ENCODE measurements around the gene KLHL21. TPM values are rescaled to one million over a fixed set of nuclear protein-coding genes. Genes with fewer than 3 reads are reported as not detected.

Gene KLHL21
- total RNA-seq, 1 experiment from 2014 or later = 12.2 TPM

DNA sequence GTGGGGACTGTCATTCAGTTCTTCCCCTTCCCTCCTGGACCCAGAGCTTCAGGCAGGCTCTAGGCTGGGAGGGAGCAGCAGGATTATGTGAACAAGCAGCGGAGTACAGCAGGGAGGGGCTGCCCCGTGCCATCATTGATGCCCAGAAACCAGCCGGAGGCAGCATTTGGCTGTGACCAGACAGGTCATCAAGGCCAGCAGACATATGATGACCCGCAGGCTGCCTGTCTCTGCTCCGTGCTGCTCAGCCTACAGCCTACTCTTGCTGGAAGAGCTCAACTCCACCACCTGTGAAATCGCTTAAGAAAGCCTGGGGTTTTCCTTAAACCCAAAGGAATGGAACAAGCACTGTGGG lies 4.9 kb downstream of the KLHL21 start:
- Histone ChIP-seq H4K20me1 (ENCODE audit: insufficient read depth, low read depth, low read length) (0 out of 2 replicates have a peak, but pooled peaks cover 3% of the 10 kb centered on the region), H3K79me2 (ENCODE audit: low read length) (peaks cover 29% of the 10 kb centered on the region), H3K27me3 (ENCODE audit: low read length) (no peaks in the 10 kb centered on the region), H3K4me1 (ENCODE audit: low read length) (peaks cover 25% of the 10 kb centered on the region), H3K9me3 (ENCODE audit: low read length) (no peaks in the 10 kb centered on the region), H3K9ac (ENCODE audit: low read length) (no peak overlapping the region), H3K4me3 (ENCODE audit: low read length) (no peak overlapping the region), H3K9me2 (replicated peaks; ENCODE audit: insufficient read depth, low read length) (no peaks in the 10 kb centered on the region), H3K36me3 (ENCODE audit: insufficient read depth, low read length) (peaks cover 3% of the 10 kb centered on the region; the same call in 1 of the 2 replicates), H3K27ac (ENCODE audit: low read length) (no peak overlapping the region), H2AFZ (ENCODE audit: low read length) (no peak overlapping the region), H3K4me2 (ENCODE audit: low read depth, low read length, poor library complexity, severe bottlenecking) (no peak overlapping the region)
- no peak for DNase-seq

DNA sequence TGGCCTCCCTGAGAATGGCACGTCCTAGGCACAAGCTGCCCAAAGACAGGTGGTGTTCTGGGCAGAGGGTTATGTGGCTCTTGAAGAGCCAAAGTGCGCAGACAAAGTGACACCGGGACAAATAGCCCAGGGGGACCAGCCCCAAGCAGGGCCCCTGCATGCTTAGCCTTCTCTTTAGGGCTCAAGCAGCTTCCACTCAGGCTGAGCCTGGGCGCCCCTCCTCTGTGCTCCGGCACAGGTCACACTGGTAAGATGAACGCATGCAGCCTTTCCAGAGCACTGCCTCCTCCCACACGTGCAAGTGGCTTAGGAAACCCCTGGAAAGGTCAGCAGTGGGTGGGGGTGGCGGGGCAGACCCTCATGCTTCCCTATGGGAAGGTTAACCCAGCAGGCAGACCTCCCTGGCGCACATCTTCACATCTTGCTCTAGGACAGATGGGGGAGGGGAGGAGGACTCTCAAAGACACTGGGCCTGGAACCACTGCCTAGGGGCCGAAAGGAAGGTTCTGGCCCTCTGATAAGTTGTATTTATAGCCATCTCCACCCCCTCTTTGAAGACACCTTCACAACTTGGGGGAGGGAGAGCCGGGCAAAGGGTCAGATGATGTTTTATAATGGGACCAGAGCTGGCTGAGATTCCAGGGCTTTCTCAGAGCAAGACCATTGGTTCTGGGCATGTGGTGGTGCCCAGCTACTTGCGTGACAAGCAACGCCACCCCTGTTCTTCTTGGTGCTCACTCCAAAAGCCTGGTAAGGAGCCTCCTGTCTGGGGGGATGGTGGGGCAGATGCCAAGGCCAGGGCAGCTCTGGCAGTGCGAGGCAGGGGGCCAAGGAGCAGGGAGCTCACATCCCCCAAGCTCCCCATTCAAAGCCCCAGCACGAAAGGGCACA lies 5.5 kb downstream of the KLHL21 start:
- Histone ChIP-seq H3K79me2 (ENCODE audit: low read length) (peaks cover 29% of the 10 kb centered on the region), H3K4me2 (ENCODE audit: low read depth, low read length, poor library complexity, severe bottlenecking) (no peak overlapping the region), H3K9ac (ENCODE audit: low read length) (no peak overlapping the region), H3K4me1 (ENCODE audit: low read length) (peaks cover 20% of the 10 kb centered on the region), H2AFZ (ENCODE audit: low read length) (no peak overlapping the region), H3K27me3 (ENCODE audit: low read length) (no peaks in the 10 kb centered on the region), H4K20me1 (ENCODE audit: insufficient read depth, low read depth, low read length) (0 out of 2 replicates have a peak, but pooled peaks cover 3% of the 10 kb centered on the region), H3K36me3 (ENCODE audit: insufficient read depth, low read length) (peaks cover 3% of the 10 kb centered on the region; the same call in 1 of the 2 replicates), H3K4me3 (ENCODE audit: low read length) (no peak overlapping the region), H3K9me2 (replicated peaks; ENCODE audit: insufficient read depth, low read length) (no peaks in the 10 kb centered on the region), H3K27ac (ENCODE audit: low read length) (no peak overlapping the region), H3K9me3 (ENCODE audit: low read length) (no peaks in the 10 kb centered on the region)
- DNase-seq = no peak

DNA sequence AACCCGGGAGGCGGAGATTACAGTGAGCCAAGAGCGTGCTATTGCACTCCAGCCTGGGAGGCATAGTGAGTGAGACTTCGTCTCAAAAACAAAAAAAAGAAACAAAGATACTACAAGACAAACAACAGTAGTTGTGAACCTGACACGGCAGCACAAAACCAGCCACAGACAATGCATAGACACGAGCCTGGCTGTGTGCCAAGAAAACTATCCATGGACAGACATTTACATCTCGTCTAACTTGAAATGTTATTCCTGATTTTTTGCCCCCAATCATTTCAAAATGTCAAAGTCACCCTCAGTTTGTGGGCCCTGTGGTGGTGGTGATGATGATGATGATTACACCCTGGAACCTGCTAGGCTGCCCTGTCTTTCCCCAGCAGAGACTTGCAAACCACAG lies 6.3 kb downstream of the KLHL21 start:
- no peak overlapping the region for H3K27ac ChIP-seq (ENCODE audit: low read length)
- 0 out of 2 replicates have a peak, but pooled peaks cover 3% of the 10 kb centered on the region for H4K20me1 ChIP-seq (ENCODE audit: insufficient read depth, low read depth, low read length)
- no peak overlapping the region for H2AFZ ChIP-seq (ENCODE audit: low read length)
- H3K9me2 ChIP-seq (replicated peaks; ENCODE audit: insufficient read depth, low read length) = no peaks in the 10 kb centered on the region
- H3K4me3 ChIP-seq (ENCODE audit: low read length) = no peak overlapping the region
- DNase-seq = no peak
- H3K36me3 ChIP-seq (ENCODE audit: insufficient read depth, low read length) = peaks cover 3% of the 10 kb centered on the region; the same call in 1 of the 2 replicates
- H3K27me3 ChIP-seq (ENCODE audit: low read length) = no peaks in the 10 kb centered on the region
- H3K9ac ChIP-seq (ENCODE audit: low read length) = no peak overlapping the region
- peaks cover 13% of the 10 kb centered on the region for H3K4me1 ChIP-seq (ENCODE audit: low read length)
- H3K79me2 ChIP-seq (ENCODE audit: low read length) = peaks cover 24% of the 10 kb centered on the region
- H3K9me3 ChIP-seq (ENCODE audit: low read length) = no peaks in the 10 kb centered on the region
- H3K4me2 ChIP-seq (ENCODE audit: low read depth, low read length, poor library complexity, severe bottlenecking) = no peak overlapping the region

DNA sequence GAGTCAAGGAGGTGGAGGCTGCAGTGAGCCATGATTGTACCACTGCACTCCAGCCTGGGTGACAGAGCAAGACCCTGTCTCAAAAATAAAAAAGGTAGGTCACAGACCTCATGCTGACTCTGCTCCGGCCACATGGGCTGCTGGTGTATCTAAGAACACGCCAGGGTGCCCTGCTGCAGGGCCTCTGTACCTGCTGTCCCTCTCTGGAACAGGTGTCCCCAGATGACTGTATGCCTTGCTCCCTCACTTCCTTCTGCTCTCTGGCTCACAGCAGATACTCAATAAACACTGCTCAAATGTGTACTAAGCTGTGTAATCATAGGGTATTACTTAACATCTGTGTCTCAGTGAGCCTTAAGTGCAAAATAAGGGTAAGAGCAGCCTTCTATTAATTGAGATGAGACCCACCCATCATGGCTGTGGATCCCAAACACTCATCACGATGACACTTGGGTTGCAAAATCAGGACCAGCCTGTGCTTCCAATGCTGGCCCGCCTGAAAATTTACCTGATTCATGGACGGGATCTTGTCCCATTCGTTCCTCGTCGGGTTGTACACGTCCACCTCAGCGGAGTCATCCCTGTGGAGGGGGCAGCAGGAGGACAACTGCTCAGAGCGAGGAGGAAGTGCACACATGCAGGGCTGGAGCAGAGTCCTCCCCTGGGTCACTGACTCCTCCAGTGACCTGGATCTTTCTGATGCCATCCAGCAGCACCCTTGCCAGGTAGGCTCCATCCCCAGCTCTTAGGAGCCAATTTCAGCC lies 7.5 kb downstream of the KLHL21 start:
- Histone ChIP-seq H3K27ac (ENCODE audit: low read length) (no peak overlapping the region), H3K9me3 (ENCODE audit: low read length) (no peaks in the 10 kb centered on the region), H3K9ac (ENCODE audit: low read length) (no peak overlapping the region), H3K4me3 (ENCODE audit: low read length) (no peak overlapping the region), H3K4me1 (ENCODE audit: low read length) (peaks cover 5% of the 10 kb centered on the region), H3K79me2 (ENCODE audit: low read length) (peaks cover 12% of the 10 kb centered on the region), H2AFZ (ENCODE audit: low read length) (no peak overlapping the region), H4K20me1 (ENCODE audit: insufficient read depth, low read depth, low read length) (0 out of 2 replicates have a peak, but pooled peaks cover 5% of the 10 kb centered on the region), H3K9me2 (replicated peaks; ENCODE audit: insufficient read depth, low read length) (no peaks in the 10 kb centered on the region), H3K4me2 (ENCODE audit: low read depth, low read length, poor library complexity, severe bottlenecking) (no peak overlapping the region), H3K36me3 (ENCODE audit: insufficient read depth, low read length) (peaks cover 10% of the 10 kb centered on the region; the same call in 1 of the 2 replicates), H3K27me3 (ENCODE audit: low read length) (no peaks in the 10 kb centered on the region)
- DNase-seq = no peak

DNA sequence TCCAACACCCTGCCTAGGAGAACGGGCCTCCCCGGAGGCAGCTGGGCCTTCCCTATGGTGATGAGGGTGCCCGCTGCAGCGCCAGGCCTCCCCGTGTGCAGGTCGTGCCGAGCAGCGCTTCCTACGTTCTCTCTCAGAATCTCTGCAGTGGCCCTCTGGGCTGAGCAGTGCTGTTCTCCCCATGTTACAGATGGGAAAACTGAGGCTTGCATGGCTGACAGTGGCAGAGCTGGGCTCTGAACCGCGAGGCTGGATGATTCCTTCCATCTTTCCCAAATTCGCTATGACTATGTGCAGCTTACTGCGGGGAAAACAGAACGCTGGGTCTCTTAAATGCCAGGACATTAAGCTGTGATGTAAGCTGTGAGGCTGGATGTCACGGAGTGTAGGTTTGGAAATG lies 8.9 kb downstream of the KLHL21 start:
- Histone ChIP-seq H3K27me3 (ENCODE audit: low read length) (no peaks in the 10 kb centered on the region), H3K4me3 (ENCODE audit: low read length) (no peak overlapping the region), H3K36me3 (ENCODE audit: insufficient read depth, low read length) (peaks cover 15% of the 10 kb centered on the region), H3K9me3 (ENCODE audit: low read length) (no peaks in the 10 kb centered on the region), H3K4me2 (ENCODE audit: low read depth, low read length, poor library complexity, severe bottlenecking) (no peak overlapping the region), H3K9ac (ENCODE audit: low read length) (no peak overlapping the region), H3K9me2 (replicated peaks; ENCODE audit: insufficient read depth, low read length) (no peaks in the 10 kb centered on the region), H3K79me2 (ENCODE audit: low read length) (0 out of 2 replicates have a peak, but pooled peaks cover under 1% of the 10 kb centered on the region), H2AFZ (ENCODE audit: low read length) (no peak overlapping the region), H3K4me1 (ENCODE audit: low read length) (no peaks in the 10 kb centered on the region), H4K20me1 (ENCODE audit: insufficient read depth, low read depth, low read length) (0 out of 2 replicates have a peak, but pooled peaks cover 9% of the 10 kb centered on the region), H3K27ac (ENCODE audit: low read length) (no peak overlapping the region)
- DNase-seq = no peak

DNA sequence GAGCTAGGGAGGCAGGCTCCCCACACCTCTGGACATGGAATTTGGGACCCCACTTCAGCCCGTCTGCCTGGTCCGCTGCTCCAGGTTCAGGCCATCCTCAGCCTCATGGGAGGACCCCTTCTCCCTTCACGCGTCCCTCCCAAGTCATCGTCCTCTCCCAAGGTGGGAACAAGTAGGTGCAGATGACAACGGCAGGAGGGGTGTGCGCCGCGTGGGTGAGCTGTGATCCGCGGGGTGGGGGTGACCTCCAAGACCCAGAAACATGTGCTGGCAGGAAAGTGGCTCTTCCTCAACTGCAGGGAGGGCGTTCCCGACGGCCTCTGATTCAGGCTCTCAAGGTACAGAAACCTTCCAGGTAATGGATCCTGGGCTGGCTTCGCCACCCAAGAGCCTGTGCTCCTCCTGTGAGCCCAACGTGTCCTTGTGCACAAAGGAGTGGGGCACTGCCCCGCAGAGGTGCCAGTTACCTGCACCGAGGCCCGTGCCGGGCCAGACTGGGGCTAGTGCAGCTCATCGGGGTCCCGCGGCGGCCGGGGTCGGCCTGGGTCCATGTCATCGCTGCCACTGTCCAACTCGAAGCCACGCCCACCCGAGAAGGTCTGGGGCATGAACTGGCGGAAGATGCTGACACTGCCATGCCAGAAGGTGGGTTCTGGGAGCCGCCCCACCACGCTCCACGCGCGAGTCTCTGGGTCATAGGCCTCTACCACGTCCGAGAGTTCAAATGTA lies 9.6 kb downstream of the KLHL21 start:
- H3K4me1 ChIP-seq (ENCODE audit: low read length) = no peaks in the 10 kb centered on the region
- H3K27ac ChIP-seq (ENCODE audit: low read length) = no peak overlapping the region
- H3K9me3 ChIP-seq (ENCODE audit: low read length) = no peaks in the 10 kb centered on the region
- no peak overlapping the region for H3K4me3 ChIP-seq (ENCODE audit: low read length)
- no peaks in the 10 kb centered on the region for H3K27me3 ChIP-seq (ENCODE audit: low read length)
- H3K79me2 ChIP-seq (ENCODE audit: low read length) = no peaks in the 10 kb centered on the region
- no peak overlapping the region for H3K9ac ChIP-seq (ENCODE audit: low read length)
- no peak for DNase-seq
- no peaks in the 10 kb centered on the region for H3K9me2 ChIP-seq (replicated peaks; ENCODE audit: insufficient read depth, low read length)
- no peak overlapping the region for H2AFZ ChIP-seq (ENCODE audit: low read length)
- H4K20me1 ChIP-seq (ENCODE audit: insufficient read depth, low read depth, low read length) = 0 out of 2 replicates have a peak, but pooled peaks cover 9% of the 10 kb centered on the region
- H3K36me3 ChIP-seq (ENCODE audit: insufficient read depth, low read length) = peaks cover 16% of the 10 kb centered on the region
- H3K4me2 ChIP-seq (ENCODE audit: low read depth, low read length, poor library complexity, severe bottlenecking) = no peak overlapping the region

DNA sequence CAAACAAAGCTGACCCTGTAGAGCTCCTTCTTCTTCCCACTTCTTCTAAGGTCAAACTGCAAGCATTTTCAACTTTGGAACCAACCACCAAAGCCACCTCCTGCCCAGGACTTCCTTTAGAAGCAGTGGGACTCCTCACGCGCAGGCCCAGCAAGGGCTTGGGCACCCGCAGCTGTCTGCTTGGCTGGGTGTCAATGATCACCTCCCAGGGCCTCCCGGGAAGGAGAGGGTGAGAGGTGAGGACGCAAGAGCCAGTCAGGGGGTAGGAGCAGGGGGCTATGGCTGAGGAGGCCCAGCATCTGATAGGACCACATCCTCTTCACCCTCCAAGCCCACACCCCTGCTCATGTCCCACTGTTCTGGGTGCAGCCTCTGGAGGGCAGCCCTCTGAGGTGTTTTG lies 10.2 kb downstream of the KLHL21 start:
- peaks cover 5% of the 10 kb centered on the region for H3K4me1 ChIP-seq (ENCODE audit: low read length)
- no peaks in the 10 kb centered on the region for H3K79me2 ChIP-seq (ENCODE audit: low read length)

More for the DNA sequence above, 10.2 kb downstream of the KLHL21 start:
- H3K4me3 ChIP-seq (ENCODE audit: low read length) = no peak overlapping the region
- H3K4me2 ChIP-seq (ENCODE audit: low read depth, low read length, poor library complexity, severe bottlenecking) = no peak overlapping the region
- peaks cover 14% of the 10 kb centered on the region; the same call in 1 of the 2 replicates for H4K20me1 ChIP-seq (ENCODE audit: insufficient read depth, low read depth, low read length)
- H3K27ac ChIP-seq (ENCODE audit: low read length) = no peak overlapping the region
- H2AFZ ChIP-seq (ENCODE audit: low read length) = no peak overlapping the region
- no peak overlapping the region for H3K9ac ChIP-seq (ENCODE audit: low read length)
- no peaks in the 10 kb centered on the region for H3K27me3 ChIP-seq (ENCODE audit: low read length)
- no peaks in the 10 kb centered on the region for H3K9me3 ChIP-seq (ENCODE audit: low read length)
- peaks cover 16% of the 10 kb centered on the region for H3K36me3 ChIP-seq (ENCODE audit: insufficient read depth, low read length)
- no peaks in the 10 kb centered on the region for H3K9me2 ChIP-seq (replicated peaks; ENCODE audit: insufficient read depth, low read length)
- DNase-seq = no peak

Data from Karpas-422 (cell line).